Measurements from ENCODE around the gene CDPF1.

- no peak for TF ChIP-seq CTCF (conservative IDR thresholded peaks at IDR 0.05 in 1 of 2, IDR thresholded peaks at IDR 0.05 in 1 of 2; ENCODE audit: extremely low read depth in 1 of 2, insufficient read depth in 1 of 2, low read depth in 1 of 2, low read length in 2 of 2)
- TF ChIP-seq EZH2 (IDR thresholded peaks at IDR 0.05; ENCODE audit: borderline replicate concordance, low read length), result no peak
Observed at GRCh38 chr22:46214616-46215015, 35.5 kb downstream of the CDPF1 start.
